ENCODE measurements around the gene NBL1.

NBL1 gene

GRCh38 chr1:19654386-19654785 lies 10.3 kb downstream of the NBL1 start:
- Histone ChIP-seq H3F3A (ENCODE audit: insufficient read depth, low read length) (no peaks in the 10 kb centered on the region), H3K9me3 (replicated peaks; ENCODE audit: insufficient read depth, low read length) (no peaks in the 10 kb centered on the region), H2AFZ (ENCODE audit: low read length) (no peak overlapping the region), H3K4me3 (ENCODE audit: low read length) (no peak overlapping the region), H3K9ac (ENCODE audit: low read length) (no peak overlapping the region), H3K27ac (ENCODE audit: low read length) (no peak overlapping the region), H3K79me2 (ENCODE audit: low read length) (no peaks in the 10 kb centered on the region), H3K27me3 (replicated peaks; ENCODE audit: insufficient read depth, low read length) (peaks cover 31% of the 10 kb centered on the region), H3K9me2 (replicated peaks; ENCODE audit: insufficient read depth, low read length) (no peaks in the 10 kb centered on the region), H3K4me2 (ENCODE audit: low read depth, low read length) (peak overlapping the region; percentile 57; the same call in 1 of the 2 replicates), H3K4me1 (ENCODE audit: low read length) (no peaks in the 10 kb centered on the region), H4K20me1 (ENCODE audit: insufficient read depth, low read length) (no peaks in the 10 kb centered on the region), H3K36me3 (replicated peaks; ENCODE audit: insufficient read depth, low read length) (no peaks in the 10 kb centered on the region)
- DNase-seq, result no peak
- TF ChIP-seq EZH2phosphoT487 (IDR thresholded peaks at IDR 0.05; ENCODE audit: low read length) (no peak), EZH2 (optimal IDR thresholded peaks at IDR 0.05; ENCODE audit: low read depth, low read length) (no peak)
- TF ChIP-seq, protein P1, sequence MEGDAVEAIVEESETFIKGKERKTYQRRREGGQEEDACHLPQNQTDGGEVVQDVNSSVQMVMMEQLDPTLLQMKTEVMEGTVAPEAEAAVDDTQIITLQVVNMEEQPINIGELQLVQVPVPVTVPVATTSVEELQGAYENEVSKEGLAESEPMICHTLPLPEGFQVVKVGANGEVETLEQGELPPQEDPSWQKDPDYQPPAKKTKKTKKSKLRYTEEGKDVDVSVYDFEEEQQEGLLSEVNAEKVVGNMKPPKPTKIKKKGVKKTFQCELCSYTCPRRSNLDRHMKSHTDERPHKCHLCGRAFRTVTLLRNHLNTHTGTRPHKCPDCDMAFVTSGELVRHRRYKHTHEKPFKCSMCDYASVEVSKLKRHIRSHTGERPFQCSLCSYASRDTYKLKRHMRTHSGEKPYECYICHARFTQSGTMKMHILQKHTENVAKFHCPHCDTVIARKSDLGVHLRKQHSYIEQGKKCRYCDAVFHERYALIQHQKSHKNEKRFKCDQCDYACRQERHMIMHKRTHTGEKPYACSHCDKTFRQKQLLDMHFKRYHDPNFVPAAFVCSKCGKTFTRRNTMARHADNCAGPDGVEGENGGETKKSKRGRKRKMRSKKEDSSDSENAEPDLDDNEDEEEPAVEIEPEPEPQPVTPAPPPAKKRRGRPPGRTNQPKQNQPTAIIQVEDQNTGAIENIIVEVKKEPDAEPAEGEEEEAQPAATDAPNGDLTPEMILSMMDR (IDR thresholded peaks at IDR 0.05; ENCODE audit: low read length), result no peak

GRCh38 chr1:19654886-19655717 lies 11.0 kb downstream of the NBL1 start:
- H3K36me3 ChIP-seq (replicated peaks; ENCODE audit: insufficient read depth, low read length), result no peaks in the 10 kb centered on the region
- H3K9me2 ChIP-seq (replicated peaks; ENCODE audit: insufficient read depth, low read length), result no peaks in the 10 kb centered on the region
- H3K9me3 ChIP-seq (replicated peaks; ENCODE audit: insufficient read depth, low read length), result no peaks in the 10 kb centered on the region
- H2AFZ ChIP-seq (ENCODE audit: low read length), result no peak overlapping the region
- H3K79me2 ChIP-seq (ENCODE audit: low read length), result no peaks in the 10 kb centered on the region
- no peak overlapping the region for H3K4me3 ChIP-seq (ENCODE audit: low read length)
- no peak overlapping the region for H3K27ac ChIP-seq (ENCODE audit: low read length)
- no peaks in the 10 kb centered on the region; the same call in 1 of the 2 replicates for H3K4me1 ChIP-seq (ENCODE audit: low read length)
- H3K9ac ChIP-seq (ENCODE audit: low read length), result no peak overlapping the region
- H4K20me1 ChIP-seq (ENCODE audit: insufficient read depth, low read length), result no peaks in the 10 kb centered on the region
- H3F3A ChIP-seq (ENCODE audit: insufficient read depth, low read length), result no peaks in the 10 kb centered on the region
- H3K4me2 ChIP-seq (ENCODE audit: low read depth, low read length), result no peak overlapping the region
- no peak for DNase-seq
- H3K27me3 ChIP-seq (replicated peaks; ENCODE audit: insufficient read depth, low read length), result peaks cover 30% of the 10 kb centered on the region
- TF ChIP-seq EZH2phosphoT487 (IDR thresholded peaks at IDR 0.05; ENCODE audit: low read length), result no peak
- TF ChIP-seq, protein P1 (IDR thresholded peaks at IDR 0.05; ENCODE audit: low read length), result no peak

DNA sequence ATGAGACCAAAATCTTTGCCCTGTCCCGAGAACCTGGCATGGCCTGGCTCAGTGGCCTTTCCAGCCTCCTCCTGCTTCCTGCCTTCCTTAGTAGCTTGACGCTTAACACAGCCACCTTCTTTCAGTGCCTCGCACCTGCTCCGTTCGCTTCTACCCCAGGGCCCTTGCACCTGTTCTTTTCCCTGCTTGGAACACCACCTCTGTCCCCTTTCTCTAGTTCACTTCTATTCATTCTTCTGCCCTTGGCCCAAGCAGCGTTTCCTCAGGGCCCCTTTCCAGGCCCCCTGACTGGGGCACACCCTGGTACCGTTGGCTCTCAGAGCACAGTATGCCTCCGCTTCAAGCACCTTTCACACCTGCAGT lies 11.6 kb downstream of the NBL1 start:
- H3K9me3 ChIP-seq (replicated peaks; ENCODE audit: insufficient read depth, low read length), result no peaks in the 10 kb centered on the region
- no peak overlapping the region for H3K9ac ChIP-seq (ENCODE audit: low read length)
- no peak for DNase-seq
- no peaks in the 10 kb centered on the region for H3K79me2 ChIP-seq (ENCODE audit: low read length)
- H3F3A ChIP-seq (ENCODE audit: insufficient read depth, low read length), result no peaks in the 10 kb centered on the region
- no peak for TF ChIP-seq EZH2phosphoT487 (IDR thresholded peaks at IDR 0.05; ENCODE audit: low read length)
- H3K27ac ChIP-seq (ENCODE audit: low read length), result no peak overlapping the region
- H3K4me3 ChIP-seq (ENCODE audit: low read length), result no peak overlapping the region
- no peaks in the 10 kb centered on the region for H3K36me3 ChIP-seq (replicated peaks; ENCODE audit: insufficient read depth, low read length)
- H2AFZ ChIP-seq (ENCODE audit: low read length), result no peak overlapping the region
- no peaks in the 10 kb centered on the region for H3K9me2 ChIP-seq (replicated peaks; ENCODE audit: insufficient read depth, low read length)
- H3K27me3 ChIP-seq (replicated peaks; ENCODE audit: insufficient read depth, low read length), result peaks cover 31% of the 10 kb centered on the region
- no peak overlapping the region for H3K4me2 ChIP-seq (ENCODE audit: low read depth, low read length)
- no peaks in the 10 kb centered on the region for H4K20me1 ChIP-seq (ENCODE audit: insufficient read depth, low read length)
- no peaks in the 10 kb centered on the region; the same call in 1 of the 2 replicates for H3K4me1 ChIP-seq (ENCODE audit: low read length)

- Histone ChIP-seq H3K4me1 (ENCODE audit: low read length) (no peaks in the 10 kb centered on the region; the same call in 1 of the 2 replicates), H3K9ac (ENCODE audit: low read length) (no peak overlapping the region), H3K4me2 (ENCODE audit: low read depth, low read length) (no peak overlapping the region), H3K27me3 (replicated peaks; ENCODE audit: insufficient read depth, low read length) (peaks cover 32% of the 10 kb centered on the region), H3K36me3 (replicated peaks; ENCODE audit: insufficient read depth, low read length) (no peaks in the 10 kb centered on the region), H2AFZ (ENCODE audit: low read length) (no peak overlapping the region), H3K4me3 (ENCODE audit: low read length) (no peak overlapping the region), H4K20me1 (ENCODE audit: insufficient read depth, low read length) (no peaks in the 10 kb centered on the region), H3F3A (ENCODE audit: insufficient read depth, low read length) (no peaks in the 10 kb centered on the region), H3K9me2 (replicated peaks; ENCODE audit: insufficient read depth, low read length) (no peaks in the 10 kb centered on the region), H3K27ac (ENCODE audit: low read length) (no peak overlapping the region), H3K9me3 (replicated peaks; ENCODE audit: insufficient read depth, low read length) (no peaks in the 10 kb centered on the region), H3K79me2 (ENCODE audit: low read length) (no peaks in the 10 kb centered on the region)
- TF ChIP-seq EZH2phosphoT487 (IDR thresholded peaks at IDR 0.05; ENCODE audit: low read length) (no peak), EZH2 (optimal IDR thresholded peaks at IDR 0.05; ENCODE audit: low read depth, low read length) (no peak)
- TF ChIP-seq, protein P1 (IDR thresholded peaks at IDR 0.05; ENCODE audit: low read length), result no peak
- no peak for DNase-seq
Observed at GRCh38 chr1:19656134-19656779, 12.1 kb downstream of the NBL1 start.
